ENCODE data around the gene CDC42EP5.

GRCh38 chr19:54432144-54432738 lies 40.9 kb downstream of the CDC42EP5 start:
- TF ChIP-seq RAD21 (IDR thresholded peaks at IDR 0.05) (no peak), CTCF (IDR thresholded peaks at IDR 0.05; ENCODE audit: low read depth, low read length, missing input control) (no peak), REST (IDR thresholded peaks at IDR 0.05) (no peak)
